Kidney epithelial cell (primary cell): ENCODE data around the gene SHROOM2. TPM values are rescaled to one million over a fixed set of nuclear protein-coding genes. Genes with fewer than 3 reads are reported as not detected.
A peak's percentile ranks its signal among the peaks of the same experiment; 100 is the strongest.

Experiments used
- DNase-seq: peaks from one replicate; pipeline ENCODE4 v3.0.0-alpha.2; 2010; ENCODE audit warnings: low read depth
- H3K27me3 ChIP-seq: 2 replicates; pipeline ENCODE4 v1.6.0; 2011; ENCODE audit warnings: low read length; ENCODE audit not compliant: control insufficient read depth, insufficient read depth
- H3K36me3 ChIP-seq: 2 replicates; pipeline ENCODE4 v1.5.1; 2011; ENCODE audit warnings: low read length; ENCODE audit not compliant: control insufficient read depth, insufficient read depth
- H3K4me3 ChIP-seq: 2 replicates; pipeline ENCODE4 v1.5.1; 2011; ENCODE audit warnings: low read depth, mild to moderate bottlenecking, control low read depth, low read length
- total RNA-seq: library from RNA; depleted of rRNA; stranded (reverse); fragments of >200 nt; gene quantifications from 2 replicates; pipeline ENCODE4 v1.2.3, GENCODE V29; 2015
- TF ChIP-seq, protein P1 (sequence below): IDR thresholded peaks from 2 replicates; pipeline ENCODE4 v1.5.1; 2011; ENCODE audit warnings: mild to moderate bottlenecking, moderate library complexity, low read length, control low read depth, inconsistent platforms; ENCODE audit not compliant: insufficient read depth, poor library complexity, severe bottlenecking

Gene SHROOM2
- total RNA-seq, 1 donor from 2014 or later, result 10.6 TPM

DNA sequence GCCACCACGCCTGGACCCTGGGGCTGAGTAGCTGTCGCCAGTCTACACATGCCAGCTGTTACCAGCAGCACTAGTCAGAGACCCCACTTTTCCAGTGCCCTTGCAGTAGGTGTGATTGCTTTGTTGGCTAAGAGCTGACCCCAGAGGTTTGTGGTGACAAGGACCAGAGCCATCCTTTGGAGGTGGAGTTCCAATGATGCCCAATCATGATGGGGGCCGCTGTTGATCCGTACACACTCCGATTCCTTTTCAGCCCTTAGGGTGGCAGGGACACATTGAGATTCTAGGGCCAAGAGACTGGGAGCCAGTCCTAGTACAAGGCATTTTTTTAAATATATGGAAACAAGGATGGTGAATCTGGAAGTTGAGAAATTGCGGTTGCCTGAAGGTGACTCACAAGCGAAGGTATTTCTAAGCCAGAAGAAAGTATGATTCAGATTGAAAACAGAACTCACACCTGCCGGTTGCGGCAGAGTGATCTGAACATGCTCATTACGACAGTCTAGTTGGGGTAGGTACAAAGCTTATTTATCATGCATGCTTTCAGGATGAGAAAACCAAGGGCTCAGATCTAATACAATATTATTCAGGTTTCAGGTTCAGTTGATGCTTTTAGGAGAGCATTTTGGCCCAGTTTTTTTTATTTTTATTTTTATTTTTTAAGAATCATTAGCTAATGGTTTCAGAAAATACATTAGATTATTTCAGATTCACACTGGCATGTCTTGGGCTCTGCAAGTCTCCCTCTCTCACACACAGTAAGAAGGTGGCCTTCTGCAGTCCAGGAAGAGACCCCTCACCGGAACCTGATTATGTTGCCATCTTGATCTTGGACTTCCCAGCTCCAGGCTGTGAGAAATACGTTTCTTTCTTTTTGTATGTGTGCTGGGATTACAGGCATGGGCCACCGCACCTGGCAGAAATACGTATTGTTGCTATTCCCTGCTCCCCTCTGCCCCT lies 43.4 kb downstream of the SHROOM2 start:
- TF ChIP-seq, protein P1, sequence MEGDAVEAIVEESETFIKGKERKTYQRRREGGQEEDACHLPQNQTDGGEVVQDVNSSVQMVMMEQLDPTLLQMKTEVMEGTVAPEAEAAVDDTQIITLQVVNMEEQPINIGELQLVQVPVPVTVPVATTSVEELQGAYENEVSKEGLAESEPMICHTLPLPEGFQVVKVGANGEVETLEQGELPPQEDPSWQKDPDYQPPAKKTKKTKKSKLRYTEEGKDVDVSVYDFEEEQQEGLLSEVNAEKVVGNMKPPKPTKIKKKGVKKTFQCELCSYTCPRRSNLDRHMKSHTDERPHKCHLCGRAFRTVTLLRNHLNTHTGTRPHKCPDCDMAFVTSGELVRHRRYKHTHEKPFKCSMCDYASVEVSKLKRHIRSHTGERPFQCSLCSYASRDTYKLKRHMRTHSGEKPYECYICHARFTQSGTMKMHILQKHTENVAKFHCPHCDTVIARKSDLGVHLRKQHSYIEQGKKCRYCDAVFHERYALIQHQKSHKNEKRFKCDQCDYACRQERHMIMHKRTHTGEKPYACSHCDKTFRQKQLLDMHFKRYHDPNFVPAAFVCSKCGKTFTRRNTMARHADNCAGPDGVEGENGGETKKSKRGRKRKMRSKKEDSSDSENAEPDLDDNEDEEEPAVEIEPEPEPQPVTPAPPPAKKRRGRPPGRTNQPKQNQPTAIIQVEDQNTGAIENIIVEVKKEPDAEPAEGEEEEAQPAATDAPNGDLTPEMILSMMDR, result no peak
- Histone ChIP-seq H3K4me3 (no peak overlapping the region), H3K27me3 (no peaks in the 10 kb centered on the region), H3K36me3 (no peaks in the 10 kb centered on the region)
- peak; percentile 92 for DNase-seq

DNA sequence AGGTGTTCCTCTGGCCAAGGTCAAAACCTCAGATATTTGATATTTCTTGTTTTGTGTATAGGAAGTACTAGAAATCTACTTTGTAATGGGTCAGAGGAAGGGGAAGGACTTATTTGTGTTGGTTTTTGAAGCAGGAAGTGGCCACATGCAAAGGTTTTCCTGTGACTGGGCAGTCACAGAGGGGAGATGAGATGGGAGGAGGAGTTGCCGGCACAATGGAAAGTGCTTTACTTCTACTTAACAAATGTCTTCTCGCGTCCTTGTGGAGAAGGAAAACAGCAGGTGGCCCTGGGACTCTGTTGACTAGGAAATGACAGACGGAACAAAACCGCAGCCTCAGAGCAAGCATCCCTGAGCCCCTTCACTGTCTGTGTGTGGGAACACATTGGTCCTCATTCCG lies 46.6 kb downstream of the SHROOM2 start:
- no peaks in the 10 kb centered on the region for H3K36me3 ChIP-seq
- TF ChIP-seq, protein P1, result no peak
- no peak overlapping the region for H3K4me3 ChIP-seq
- no peak for DNase-seq
- H3K27me3 ChIP-seq, result no peaks in the 10 kb centered on the region

GRCh38 chrX:9835585-9836210 lies 49.5 kb downstream of the SHROOM2 start:
- Histone ChIP-seq H3K4me3 (no peak overlapping the region), H3K27me3 (no peaks in the 10 kb centered on the region), H3K36me3 (no peaks in the 10 kb centered on the region)
- DNase-seq, result no peak
- TF ChIP-seq, protein P1, result no peak

GRCh38 chrX:9842541-9842940 lies 56.3 kb downstream of the SHROOM2 start:
- TF ChIP-seq, protein P1, result no peak
- DNase-seq, result no peak
- H3K27me3 ChIP-seq, result no peaks in the 10 kb centered on the region
- no peaks in the 10 kb centered on the region for H3K36me3 ChIP-seq
- H3K4me3 ChIP-seq, result no peak overlapping the region

GRCh38 chrX:9844936-9845577 lies 58.8 kb downstream of the SHROOM2 start:
- TF ChIP-seq, protein P1, result no peak
- H3K36me3 ChIP-seq, result no peaks in the 10 kb centered on the region
- H3K4me3 ChIP-seq, result no peak overlapping the region
- no peaks in the 10 kb centered on the region for H3K27me3 ChIP-seq
- DNase-seq, result no peak
